Activated naive CD4-positive, alpha-beta T cell treated with anti-CD3 and anti-CD28 coated beads for 36 hours (primary cell): ENCODE measurements around the gene ADGRD2. TPM values are rescaled to one million over a fixed set of nuclear protein-coding genes. Genes with fewer than 3 reads are reported as not detected.

Experiments
- CTCF ChIA-PET: fragments of 350-600 bp; sonication (Branson Sonifier 250); formaldehyde crosslinking; loops from one replicate; lab custom pipeline; 2021; ENCODE audit warnings: antibody characterized with exemption; lab: Charles Lee
- DNase-seq: peaks from one replicate; pipeline ENCODE4 v3.0.0-alpha.2; 2020
- H3K27ac Mint-ChIP-seq: one replicate; pipeline ENCODE4 v1.8.0; 2021; ENCODE audit warnings: mild to moderate bottlenecking, mixed read lengths
- H3K27me3 Mint-ChIP-seq: one replicate; pipeline ENCODE4 v1.8.0; 2021; ENCODE audit warnings: low read depth, mixed read lengths
- H3K36me3 Mint-ChIP-seq: one replicate; pipeline ENCODE4 v1.8.0; 2021; ENCODE audit warnings: low read depth, mixed read lengths
- H3K4me1 Mint-ChIP-seq: one replicate; pipeline ENCODE4 v1.8.0; 2021; ENCODE audit warnings: low read depth, mixed read lengths
- H3K4me3 Mint-ChIP-seq: one replicate; pipeline ENCODE4 v1.8.0; 2021; ENCODE audit warnings: mild to moderate bottlenecking, moderate library complexity, mixed read lengths
- H3K9me3 Mint-ChIP-seq: one replicate; pipeline ENCODE4 v1.8.0; 2021; ENCODE audit warnings: mixed read lengths
- intact Hi-C: fragments of 100-400 bp; cut with micrococcal nuclease; formaldehyde crosslinking; loops from one replicate; pipeline ENCODE4 v1.15.1; 2023
- total RNA-seq, 2 experiments: library from RNA; stranded (reverse); gene quantifications; one replicate each; pipeline ENCODE4 v1.2.3, GENCODE V29; 2021

Gene ADGRD2
- not detected for total RNA-seq

- H3K27me3 Mint-ChIP-seq = peaks cover 37% of the 10 kb centered on the region
- H3K9me3 Mint-ChIP-seq = no peaks in the 10 kb centered on the region
- no peak within 1 kb of the TSS for H3K4me3 Mint-ChIP-seq
These were observed at the start of gene ADGRD2 for GRCh38 chr9:124450241-124450924. Gene ADGRD2, plus strand, starts transcription at chr9:124450451. Its CDS starts 1,216 bp downstream, at chr9:124451667.

GRCh38 chr9:124403246-124403645 is 47.0 kb upstream of the ADGRD2 start:
- CTCF ChIA-PET = interaction anchor here (1.2 kb wide), 1 partner anchor 12 kb away, joined by 3 read pairs; the partner anchor contains the start of gene PSMB7
- H3K9me3 Mint-ChIP-seq = no peaks in the 10 kb centered on the region
- H3K27me3 Mint-ChIP-seq = no peaks in the 10 kb centered on the region
- peaks cover 18% of the 10 kb centered on the region for H3K4me1 Mint-ChIP-seq
- peaks cover 33% of the 10 kb centered on the region for H3K36me3 Mint-ChIP-seq
- no peak overlapping the region for H3K4me3 Mint-ChIP-seq
- DNase-seq = no peak
- intact Hi-C loops = no loop called here
- H3K27ac Mint-ChIP-seq = no peak overlapping the region

More at GRCh38 chr9:124450241-124450924, at the start of gene ADGRD2:
- CTCF ChIA-PET = no interaction called here
- no peak for DNase-seq
- Mint-ChIP-seq H3K4me1 (peaks cover 2% of the 10 kb centered on the region), H3K27ac (no peak within 1 kb of the TSS), H3K36me3 (no peaks in the 10 kb centered on the region)
- intact Hi-C loops = no loop called here

GRCh38 chr9:124409410-124409809 is 40.8 kb upstream of the ADGRD2 start:
- Mint-ChIP-seq H3K4me1 (peaks cover 42% of the 10 kb centered on the region), H3K36me3 (peaks cover 64% of the 10 kb centered on the region), H3K9me3 (no peaks in the 10 kb centered on the region), H3K27me3 (no peaks in the 10 kb centered on the region), H3K27ac (no peak overlapping the region), H3K4me3 (no peak overlapping the region)
- DNase-seq = no peak
- CTCF ChIA-PET = interaction anchor here (1.8 kb wide), 1 partner anchor 127 kb away, joined by 8 read pairs; no protein-coding TSS in a partner anchor
- intact Hi-C loops = no loop called here

- Mint-ChIP-seq H3K9me3 (no peaks in the 10 kb centered on the region), H3K27ac (no peak overlapping the region), H3K27me3 (no peaks in the 10 kb centered on the region), H3K4me1 (peaks cover 44% of the 10 kb centered on the region), H3K4me3 (no peak overlapping the region), H3K36me3 (peaks cover 65% of the 10 kb centered on the region)
- intact Hi-C loops = no loop called here
- CTCF ChIA-PET = interaction anchor here (0.5 to 1.8 kb wide), 5 partner anchors 9 to 1250 kb away, joined by 3 to 8 read pairs (median 4); no protein-coding TSS in a partner anchor
- DNase-seq = no peak
These were observed 39.8 kb upstream of the ADGRD2 start for GRCh38 chr9:124410321-124410913.

- DNase-seq = no peak
- Mint-ChIP-seq H3K36me3 (peaks cover 54% of the 10 kb centered on the region), H3K27me3 (no peaks in the 10 kb centered on the region), H3K4me3 (no peak overlapping the region), H3K27ac (peak overlapping the region; percentile 18), H3K4me1 (peaks cover 45% of the 10 kb centered on the region), H3K9me3 (peaks cover 3% of the 10 kb centered on the region)
- intact Hi-C loops = no loop called here
- CTCF ChIA-PET = interaction anchor here (0.9 to 1.4 kb wide), 2 partner anchors 8 to 125 kb away, joined by 4 to 5 read pairs; no protein-coding TSS in a partner anchor
These were observed 38.6 kb upstream of the ADGRD2 start for GRCh38 chr9:124411514-124412227.

GRCh38 chr9:124412228-124412575 is 38.0 kb upstream of the ADGRD2 start:
- Mint-ChIP-seq H3K4me3 (no peak overlapping the region), H3K9me3 (peaks cover 3% of the 10 kb centered on the region), H3K4me1 (peaks cover 45% of the 10 kb centered on the region), H3K27me3 (no peaks in the 10 kb centered on the region), H3K36me3 (peaks cover 53% of the 10 kb centered on the region), H3K27ac (peak overlapping the region; percentile 18)
- CTCF ChIA-PET = interaction anchor here (0.9 kb wide), 1 partner anchor 124 kb away, joined by 5 read pairs; no protein-coding TSS in a partner anchor
- DNase-seq = no peak
- intact Hi-C loops = no loop called here

GRCh38 chr9:124414612-124415011 is 35.6 kb upstream of the ADGRD2 start:
- Mint-ChIP-seq H3K27me3 (no peaks in the 10 kb centered on the region), H3K36me3 (peaks cover 42% of the 10 kb centered on the region), H3K4me1 (peaks cover 38% of the 10 kb centered on the region), H3K9me3 (peaks cover 3% of the 10 kb centered on the region), H3K27ac (peak overlapping the region; percentile 83), H3K4me3 (peak overlapping the region; percentile 95)
- CTCF ChIA-PET = interaction anchor here (0.6 to 1.2 kb wide), 5 partner anchors 9 to 1291 kb away, joined by 3 to 5 read pairs (median 3); no protein-coding TSS in a partner anchor
- no peak for DNase-seq
- intact Hi-C loops = loop anchor here (1.0 to 2.0 kb wide), 4 partner anchors 122 to 456 kb away; no protein-coding TSS in a partner anchor

GRCh38 chr9:124415102-124415851 is 35.0 kb upstream of the ADGRD2 start, which contains the start of gene PSMB7:
Gene PSMB7, minus strand, starts transcription at chr9:124415442. Its CDS starts 17 bp downstream, at chr9:124415425.
- Mint-ChIP-seq H3K4me3 (peak within 1 kb of the TSS; percentile 95), H3K27ac (peak within 1 kb of the TSS; percentile 83), H3K27me3 (no peaks in the 10 kb centered on the region), H3K36me3 (peaks cover 40% of the 10 kb centered on the region), H3K9me3 (peaks cover 3% of the 10 kb centered on the region), H3K4me1 (peaks cover 38% of the 10 kb centered on the region)
- CTCF ChIA-PET = interaction anchor here (0.6 to 1.7 kb wide), 5 partner anchors 12 to 1290 kb away, joined by 3 to 6 read pairs (median 3); no protein-coding TSS in a partner anchor
- DNase-seq = peak; percentile 99
- intact Hi-C loops = loop anchor here (1.0 to 2.0 kb wide), 4 partner anchors 121 to 456 kb away; no protein-coding TSS in a partner anchor

GRCh38 chr9:124415852-124416484 is 34.3 kb upstream of the ADGRD2 start:
- DNase-seq = no peak
- Mint-ChIP-seq H3K9me3 (peaks cover 3% of the 10 kb centered on the region), H3K27ac (no peak overlapping the region), H3K27me3 (no peaks in the 10 kb centered on the region), H3K36me3 (peaks cover 35% of the 10 kb centered on the region), H3K4me1 (peaks cover 34% of the 10 kb centered on the region), H3K4me3 (peak overlapping the region; percentile 95)
- CTCF ChIA-PET = interaction anchor here (0.6 to 1.7 kb wide), 2 partner anchors 25 to 121 kb away, joined by 3 to 6 read pairs; no protein-coding TSS in a partner anchor
- intact Hi-C loops = loop anchor here (1.0 to 2.0 kb wide), 4 partner anchors 120 to 455 kb away; no protein-coding TSS in a partner anchor

- DNase-seq = no peak
- H3K4me1 Mint-ChIP-seq = peaks cover 3% of the 10 kb centered on the region
- H3K9me3 Mint-ChIP-seq = peaks cover 3% of the 10 kb centered on the region
- H3K4me3 Mint-ChIP-seq = no peak overlapping the region
- no peaks in the 10 kb centered on the region for H3K27me3 Mint-ChIP-seq
- CTCF ChIA-PET = interaction anchor here (0.6 to 5.8 kb wide), 8 partner anchors 9 to 132 kb away, joined by 3 to 52 read pairs (median 4); no protein-coding TSS in a partner anchor
- H3K27ac Mint-ChIP-seq = no peak overlapping the region
- peaks cover 3% of the 10 kb centered on the region for H3K36me3 Mint-ChIP-seq
- intact Hi-C loops = loop anchor here (1.0 kb wide), 2 partner anchors 116 to 292 kb away; no protein-coding TSS in a partner anchor
These were observed 30.3 kb upstream of the ADGRD2 start for GRCh38 chr9:124419832-124420489.
